DOHH2 (cell line): ENCODE measurements around the gene GLI1.

Experiments used
- H3F3A ChIP-seq: fragments of 200-600 bp; sonication (generic), shearing (Covaris generic); 2 replicates; pipeline ENCODE4 v1.6.0; 2016; ENCODE audit warnings: antibody characterized with exemption, mild to moderate bottlenecking; ENCODE audit not compliant: control insufficient read depth, insufficient read depth
- H3K27ac ChIP-seq: fragments of 200-600 bp; sonication (generic); 2 replicates; pipeline ENCODE4 v1.5.1; 2014; ENCODE audit warnings: low read depth, mild to moderate bottlenecking, low read length, moderate library complexity
- H3K27me3 ChIP-seq: fragments of 200-600 bp; sonication (generic); 2 replicates; pipeline ENCODE4 v1.6.1; 2014; ENCODE audit warnings: mild to moderate bottlenecking, low read length, mixed read lengths; ENCODE audit not compliant: control insufficient read depth
- H3K36me3 ChIP-seq: fragments of 200-600 bp; sonication (generic); 2 replicates; pipeline ENCODE4 v1.6.1; 2014; ENCODE audit warnings: mild to moderate bottlenecking, low read length, moderate library complexity, mixed read lengths; ENCODE audit not compliant: control insufficient read depth
- H3K4me1 ChIP-seq: fragments of 200-600 bp; sonication (generic); 2 replicates; pipeline ENCODE4 v1.6.1; 2014; ENCODE audit warnings: mild to moderate bottlenecking, low read length, mixed read lengths; ENCODE audit not compliant: control insufficient read depth
- H3K4me2 ChIP-seq: fragments of 200-600 bp; sonication (generic); 2 replicates; pipeline ENCODE4 v1.6.0; 2014; ENCODE audit warnings: mild to moderate bottlenecking, low read length, moderate library complexity
- H3K4me3 ChIP-seq: fragments of 200-600 bp; sonication (generic); 2 replicates; pipeline ENCODE4 v1.5.1; 2014; ENCODE audit warnings: mild to moderate bottlenecking, low read length, mixed read lengths
- H3K79me2 ChIP-seq: fragments of 200-600 bp; sonication (generic); 2 replicates; pipeline ENCODE4 v1.6.1; 2014; ENCODE audit warnings: mild to moderate bottlenecking, low read length, mixed read lengths; ENCODE audit not compliant: control insufficient read depth
- H3K9me2 ChIP-seq: fragments of 200-600 bp; sonication (generic); replicated peaks from 2 replicates; pipeline ENCODE4 v1.6.1; 2014; ENCODE audit warnings: mild to moderate bottlenecking, low read length, mixed read lengths; ENCODE audit not compliant: control insufficient read depth
- H3K9me3 ChIP-seq: fragments of 200-600 bp; sonication (generic); 2 replicates; pipeline ENCODE4 v1.6.1; 2014; ENCODE audit warnings: antibody characterized with exemption, low read length, mixed read lengths; ENCODE audit not compliant: control insufficient read depth, insufficient read depth
- H4K20me1 ChIP-seq: fragments of 200-600 bp; sonication (generic); 2 replicates; pipeline ENCODE4 v1.6.0; 2014; ENCODE audit warnings: low read depth, mild to moderate bottlenecking, antibody characterized with exemption, low read length, moderate library complexity; ENCODE audit not compliant: control insufficient read depth, insufficient read depth
- EZH2phosphoT487 ChIP-seq: fragments of 200-600 bp; sonication (generic); IDR thresholded peaks from 2 replicates; pipeline ENCODE4 v1.6.1; 2017; ENCODE audit warnings: borderline replicate concordance, mild to moderate bottlenecking, antibody characterized with exemption, low read length, moderate library complexity, mixed read lengths
- TF ChIP-seq, protein P1 (sequence below): fragments of 200-600 bp; sonication (generic); IDR thresholded peaks from one replicate; pipeline ENCODE4 v1.5.1; 2014; ENCODE audit warnings: antibody characterized with exemption, mild to moderate bottlenecking, low read depth, low read length; ENCODE audit not compliant: poor library complexity, severe bottlenecking

The GLI1 gene

DNA sequence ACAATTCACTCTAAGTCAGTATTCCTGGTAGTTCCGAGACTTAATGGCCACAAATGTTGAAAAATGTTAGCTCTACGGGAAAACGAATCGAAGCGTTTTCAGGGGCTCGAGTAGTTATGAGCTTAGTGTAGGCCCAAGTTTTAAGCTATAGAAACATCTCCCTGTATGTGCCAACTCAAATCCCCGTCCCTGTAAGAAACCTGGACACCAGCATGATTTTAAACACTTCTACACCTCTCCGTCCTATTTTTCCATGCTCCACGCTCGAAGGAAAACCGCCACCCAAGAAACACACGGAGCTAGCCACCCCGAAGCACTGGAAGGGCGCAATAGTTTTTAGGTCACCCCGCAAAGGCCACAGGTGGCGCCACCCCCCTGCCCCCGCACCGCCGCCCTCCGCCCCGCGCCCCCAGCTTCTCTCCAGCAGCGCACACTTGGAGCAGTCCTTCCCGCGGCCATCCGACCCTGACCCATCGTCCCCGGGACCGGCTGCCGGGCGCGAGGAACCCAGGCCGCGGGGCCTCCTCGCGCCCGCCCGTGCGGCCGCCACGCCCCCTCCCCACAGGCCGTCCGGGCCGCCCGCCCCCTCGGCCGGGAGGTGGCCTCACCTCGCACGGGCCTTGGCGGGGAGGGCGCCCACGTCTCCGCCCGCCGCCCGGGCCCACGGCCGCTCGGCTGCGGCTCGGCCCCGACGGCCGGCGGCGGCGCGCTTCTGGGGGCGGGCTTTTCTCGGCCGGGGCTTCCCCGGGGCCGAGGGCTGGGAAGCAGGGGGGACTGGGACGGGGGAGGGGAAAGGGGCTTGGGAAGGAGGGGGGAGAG, 29.3 kb upstream of the GLI1 start:
- no peaks in the 10 kb centered on the region for H3K9me3 ChIP-seq
- H3K4me1 ChIP-seq = peaks cover 24% of the 10 kb centered on the region
- TF ChIP-seq EZH2phosphoT487 = no peak
- TF ChIP-seq, protein P1, sequence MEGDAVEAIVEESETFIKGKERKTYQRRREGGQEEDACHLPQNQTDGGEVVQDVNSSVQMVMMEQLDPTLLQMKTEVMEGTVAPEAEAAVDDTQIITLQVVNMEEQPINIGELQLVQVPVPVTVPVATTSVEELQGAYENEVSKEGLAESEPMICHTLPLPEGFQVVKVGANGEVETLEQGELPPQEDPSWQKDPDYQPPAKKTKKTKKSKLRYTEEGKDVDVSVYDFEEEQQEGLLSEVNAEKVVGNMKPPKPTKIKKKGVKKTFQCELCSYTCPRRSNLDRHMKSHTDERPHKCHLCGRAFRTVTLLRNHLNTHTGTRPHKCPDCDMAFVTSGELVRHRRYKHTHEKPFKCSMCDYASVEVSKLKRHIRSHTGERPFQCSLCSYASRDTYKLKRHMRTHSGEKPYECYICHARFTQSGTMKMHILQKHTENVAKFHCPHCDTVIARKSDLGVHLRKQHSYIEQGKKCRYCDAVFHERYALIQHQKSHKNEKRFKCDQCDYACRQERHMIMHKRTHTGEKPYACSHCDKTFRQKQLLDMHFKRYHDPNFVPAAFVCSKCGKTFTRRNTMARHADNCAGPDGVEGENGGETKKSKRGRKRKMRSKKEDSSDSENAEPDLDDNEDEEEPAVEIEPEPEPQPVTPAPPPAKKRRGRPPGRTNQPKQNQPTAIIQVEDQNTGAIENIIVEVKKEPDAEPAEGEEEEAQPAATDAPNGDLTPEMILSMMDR = peak; percentile 37
- peak overlapping the region; percentile 68 for H3K27ac ChIP-seq
- peaks cover 3% of the 10 kb centered on the region; the same call in 1 of the 2 replicates for H3F3A ChIP-seq
- peak overlapping the region; percentile 94 for H3K4me2 ChIP-seq
- no peaks in the 10 kb centered on the region for H3K9me2 ChIP-seq
- no peaks in the 10 kb centered on the region for H4K20me1 ChIP-seq
- H3K4me3 ChIP-seq = peak overlapping the region; percentile 97
- H3K36me3 ChIP-seq = peaks cover 15% of the 10 kb centered on the region
- H3K27me3 ChIP-seq = no peaks in the 10 kb centered on the region
- H3K79me2 ChIP-seq = peaks cover 47% of the 10 kb centered on the region

DNA sequence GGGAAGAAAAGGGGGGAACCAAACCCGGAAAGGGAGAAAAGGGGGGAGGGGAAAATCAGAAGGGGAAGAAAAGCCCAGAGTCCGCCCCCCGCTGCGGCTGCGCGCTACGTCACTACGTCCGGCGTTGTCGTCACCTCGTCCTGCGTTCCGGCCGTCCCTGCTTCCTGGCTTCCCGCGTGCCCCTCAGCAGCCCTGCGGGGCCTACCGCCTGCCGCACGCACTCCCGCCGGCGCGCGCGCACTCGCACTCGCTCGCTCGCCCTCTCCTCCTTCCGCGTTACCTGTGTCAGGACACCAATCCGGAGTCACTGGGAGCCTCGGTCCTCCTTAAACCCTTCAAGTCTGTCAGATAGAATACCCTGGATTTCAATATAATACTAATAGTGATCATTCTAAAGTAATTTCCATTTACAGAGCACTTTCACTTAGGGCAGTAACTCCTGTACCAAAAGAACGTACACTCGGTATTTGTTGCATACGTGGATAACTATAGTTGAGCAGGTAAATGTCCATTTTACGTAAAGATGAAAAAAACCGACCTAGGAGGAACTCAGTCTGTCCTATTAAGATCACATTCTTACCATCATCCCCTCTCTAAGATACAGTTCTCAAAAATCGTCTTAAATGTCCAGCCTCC, 28.5 kb upstream of the GLI1 start, which contains the start of gene R3HDM2:
Gene R3HDM2, minus strand, starts transcription at position 113 of the 636 bp plus-strand sequence. CDS start 120,615 bp downstream, outside the sequence.
- Histone ChIP-seq H3K4me2 (peak within 1 kb of the TSS; percentile 94), H3K4me3 (peak within 1 kb of the TSS; percentile 97), H3K27me3 (no peaks in the 10 kb centered on the region), H3K36me3 (peaks cover 10% of the 10 kb centered on the region), H3K9me2 (no peaks in the 10 kb centered on the region), H4K20me1 (no peaks in the 10 kb centered on the region), H3K4me1 (peaks cover 24% of the 10 kb centered on the region), H3K27ac (peak within 1 kb of the TSS; percentile 68), H3F3A (peaks cover 3% of the 10 kb centered on the region; the same call in 1 of the 2 replicates), H3K79me2 (peaks cover 41% of the 10 kb centered on the region), H3K9me3 (no peaks in the 10 kb centered on the region)
- no peak for TF ChIP-seq EZH2phosphoT487
- TF ChIP-seq, protein P1 = no peak

DNA sequence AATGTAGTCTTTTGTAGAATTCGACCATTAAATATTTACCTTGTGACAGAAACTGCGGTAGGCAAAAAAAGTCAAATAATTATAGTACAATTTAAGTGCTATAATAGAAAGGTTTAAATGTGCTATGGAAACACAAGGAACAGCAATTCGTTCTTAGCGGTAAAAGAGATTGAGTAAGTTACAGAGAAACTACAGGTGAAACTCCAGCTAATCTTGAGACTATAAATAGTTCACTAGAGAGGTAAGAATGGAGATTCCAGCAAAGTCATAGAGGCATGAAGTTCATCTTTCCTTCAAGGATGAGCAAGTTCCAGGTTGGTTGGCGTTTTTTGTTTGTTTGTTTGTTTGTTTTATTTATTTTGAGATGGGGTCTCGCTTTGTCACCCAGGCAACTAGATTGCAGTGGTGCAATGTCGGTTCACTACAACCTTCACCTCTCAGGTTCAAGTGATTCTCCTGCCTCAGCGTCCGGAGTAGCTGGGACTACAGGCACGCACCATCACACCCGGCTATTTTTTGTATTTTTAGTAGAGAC, 27.9 kb upstream of the GLI1 start:
- H3K9me2 ChIP-seq = no peaks in the 10 kb centered on the region
- no peaks in the 10 kb centered on the region for H4K20me1 ChIP-seq
- H3F3A ChIP-seq = no peaks in the 10 kb centered on the region
- H3K79me2 ChIP-seq = peaks cover 34% of the 10 kb centered on the region
- peaks cover 5% of the 10 kb centered on the region for H3K36me3 ChIP-seq
- H3K4me1 ChIP-seq = peaks cover 21% of the 10 kb centered on the region
- peak overlapping the region; percentile 75 for H3K4me2 ChIP-seq
- H3K4me3 ChIP-seq = peak overlapping the region; percentile 97
- peak overlapping the region; percentile 68 for H3K27ac ChIP-seq
- no peaks in the 10 kb centered on the region for H3K27me3 ChIP-seq
- H3K9me3 ChIP-seq = no peaks in the 10 kb centered on the region
- no peak for TF ChIP-seq EZH2phosphoT487
- TF ChIP-seq, protein P1 = no peak
